Measurements from ENCODE around the gene CLPTM1L. TPM values are rescaled to one million over a fixed set of nuclear protein-coding genes. Genes with fewer than 3 reads are reported as not detected.

The CLPTM1L gene
- total and polyA plus RNA-seq, 9 of the 15 experiments (the other 6 are each of a cell fraction or from before 2014, with no cell fraction given) = 3.5 to 217 (median 177) TPM

- no peak for TF ChIP-seq CBX3 (IDR thresholded peaks at IDR 0.05; ENCODE audit: borderline replicate concordance in 1 of 2, low read length in 2 of 2)
- TF ChIP-seq SIN3A (IDR thresholded peaks at IDR 0.05; ENCODE audit: borderline replicate concordance in 2 of 2, control insufficient read depth in 1 of 2, low read depth in 2 of 2, low read length in 2 of 2) = peak; percentile 93 to 96
- TF ChIP-seq KLF13 (tag; IDR thresholded peaks at IDR 0.05; ENCODE audit: borderline replicate concordance, low read depth) = peak; percentile 42; the same call in 1 of the 2 replicates
- TF ChIP-seq KLF10 (CRISPR knock-in tag; IDR thresholded peaks at IDR 0.05) = no peak
- TF ChIP-seq TCF3 (CRISPR knock-in tag; IDR thresholded peaks at IDR 0.05) = no peak
- TF ChIP-seq ZNF57 (CRISPR knock-in tag; IDR thresholded peaks at IDR 0.05) = no peak
- TF ChIP-seq SREBF2 (CRISPR knock-in tag; IDR thresholded peaks at IDR 0.05) = no peak
- TF ChIP-seq KAT2B (IDR thresholded peaks at IDR 0.05; ENCODE audit: low read depth, low read length) = no peak
- no peak for TF ChIP-seq UBTF (IDR thresholded peaks at IDR 0.05; ENCODE audit: borderline replicate concordance in 1 of 2, low read depth in 2 of 2, low read length in 2 of 2)
- TF ChIP-seq NFE2 (IDR thresholded peaks at IDR 0.05; ENCODE audit: low read depth) = no peak
- TF ChIP-seq SREBF1 (IDR thresholded peaks at IDR 0.05; ENCODE audit: borderline replicate concordance, low read depth, low read length) = no peak
- TF ChIP-seq ZNF778 (CRISPR knock-in tag; IDR thresholded peaks at IDR 0.05) = no peak
- no peak for TF ChIP-seq ZBTB5 (IDR thresholded peaks at IDR 0.05)
- TF ChIP-seq ZBTB9 (CRISPR knock-in tag; IDR thresholded peaks at IDR 0.05) = peak; percentile 78; the same call in 1 of the 2 replicates
- peak; percentile 80 for TF ChIP-seq POLR2AphosphoS5 (IDR thresholded peaks at IDR 0.05; ENCODE audit: control insufficient read depth, insufficient read depth, low read depth, low read length)
- no peak for TF ChIP-seq ZNF324 (CRISPR knock-in tag; IDR thresholded peaks at IDR 0.05)
- no peak for TF ChIP-seq PRDM10 (IDR thresholded peaks at IDR 0.05; ENCODE audit: partially characterized antibody)
These were observed at the start of gene CLPTM1L (continued) for GRCh38 chr5:1344975-1345838.

Measured in K562 (cell line).